OCI-LY1 (cell line): ENCODE results near the gene B4GALT5.

ENCODE experiments used
- EZH2 ChIP-seq: fragments of 200-600 bp; sonication (generic), shearing (Covaris generic); IDR thresholded peaks from 2 replicates; pipeline ENCODE4 v1.8.0; 2017; ENCODE audit warnings: borderline replicate concordance, mixed run types, mild to moderate bottlenecking, antibody characterized with exemption, low read length, moderate library complexity, mixed read lengths
- TF ChIP-seq, protein P1 (sequence below): fragments of 200-600 bp; sonication (generic), shearing (Covaris generic); IDR thresholded peaks from 2 replicates; pipeline ENCODE4 v1.5.1; 2017; ENCODE audit warnings: mild to moderate bottlenecking, antibody characterized with exemption, low read length, moderate library complexity, mixed read lengths

DNA sequence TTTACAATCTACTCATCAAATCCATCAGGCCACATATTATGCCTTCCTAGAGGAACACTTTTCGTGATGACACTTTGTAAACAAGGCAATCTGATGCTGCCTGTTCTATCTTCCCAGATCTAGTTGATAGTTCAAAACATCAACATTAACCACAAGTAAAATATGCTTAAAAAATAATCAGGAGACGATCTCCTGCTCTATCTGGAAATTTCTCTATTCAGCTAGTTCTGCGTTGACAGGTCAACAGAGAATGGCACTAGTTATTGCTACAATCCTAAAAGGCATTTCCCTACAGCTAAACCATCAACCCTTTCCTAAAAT is 2.1 kb downstream of the B4GALT5 start:
- TF ChIP-seq, protein P1, sequence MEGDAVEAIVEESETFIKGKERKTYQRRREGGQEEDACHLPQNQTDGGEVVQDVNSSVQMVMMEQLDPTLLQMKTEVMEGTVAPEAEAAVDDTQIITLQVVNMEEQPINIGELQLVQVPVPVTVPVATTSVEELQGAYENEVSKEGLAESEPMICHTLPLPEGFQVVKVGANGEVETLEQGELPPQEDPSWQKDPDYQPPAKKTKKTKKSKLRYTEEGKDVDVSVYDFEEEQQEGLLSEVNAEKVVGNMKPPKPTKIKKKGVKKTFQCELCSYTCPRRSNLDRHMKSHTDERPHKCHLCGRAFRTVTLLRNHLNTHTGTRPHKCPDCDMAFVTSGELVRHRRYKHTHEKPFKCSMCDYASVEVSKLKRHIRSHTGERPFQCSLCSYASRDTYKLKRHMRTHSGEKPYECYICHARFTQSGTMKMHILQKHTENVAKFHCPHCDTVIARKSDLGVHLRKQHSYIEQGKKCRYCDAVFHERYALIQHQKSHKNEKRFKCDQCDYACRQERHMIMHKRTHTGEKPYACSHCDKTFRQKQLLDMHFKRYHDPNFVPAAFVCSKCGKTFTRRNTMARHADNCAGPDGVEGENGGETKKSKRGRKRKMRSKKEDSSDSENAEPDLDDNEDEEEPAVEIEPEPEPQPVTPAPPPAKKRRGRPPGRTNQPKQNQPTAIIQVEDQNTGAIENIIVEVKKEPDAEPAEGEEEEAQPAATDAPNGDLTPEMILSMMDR = no peak
- no peak for TF ChIP-seq EZH2
